COR-L47 (cell line): ENCODE measurements around the gene MT1A.

Source experiments
- DNase-seq: peaks from one replicate; lab custom pipeline; 2025; lab: John Stamatoyannopoulos, UW

The MT1A gene

DNA sequence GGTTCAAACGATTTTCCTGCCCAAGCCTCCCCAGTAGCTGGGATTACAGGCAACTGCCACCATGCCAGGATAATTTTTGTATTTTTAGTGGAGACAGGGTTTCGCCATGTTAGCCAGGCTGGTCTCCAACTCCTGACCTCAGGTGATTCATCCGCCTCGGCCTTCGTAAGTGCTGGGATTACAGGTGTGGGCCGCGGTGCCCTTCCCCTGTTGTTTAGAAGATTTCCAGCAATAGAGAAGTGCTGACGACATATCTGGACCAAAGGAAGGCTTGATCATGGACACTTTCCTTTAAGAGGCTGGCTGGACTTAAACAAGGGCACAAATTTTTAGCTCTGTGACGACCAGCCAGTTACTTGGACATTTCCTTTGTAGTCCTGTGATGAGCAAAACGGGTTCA lies 7.3 kb upstream of the MT1A start:
- no peak for DNase-seq

DNA sequence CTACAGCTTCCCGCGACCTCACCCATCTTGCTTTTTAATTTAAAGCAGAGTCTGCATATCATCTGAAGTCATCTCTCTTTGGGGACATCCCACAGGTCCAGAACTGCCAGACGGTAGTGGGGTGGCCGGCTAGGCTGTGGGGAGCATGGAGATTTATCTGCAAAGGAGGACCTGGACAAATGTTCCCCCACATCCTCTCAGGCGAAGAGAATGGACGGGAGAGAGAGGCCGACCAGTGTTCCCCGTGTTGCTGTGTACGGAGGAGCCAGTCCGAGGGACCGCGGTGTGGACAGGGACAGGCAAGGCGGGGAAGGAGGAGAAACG lies 6.7 kb upstream of the MT1A start:
- DNase-seq, result no peak

DNA sequence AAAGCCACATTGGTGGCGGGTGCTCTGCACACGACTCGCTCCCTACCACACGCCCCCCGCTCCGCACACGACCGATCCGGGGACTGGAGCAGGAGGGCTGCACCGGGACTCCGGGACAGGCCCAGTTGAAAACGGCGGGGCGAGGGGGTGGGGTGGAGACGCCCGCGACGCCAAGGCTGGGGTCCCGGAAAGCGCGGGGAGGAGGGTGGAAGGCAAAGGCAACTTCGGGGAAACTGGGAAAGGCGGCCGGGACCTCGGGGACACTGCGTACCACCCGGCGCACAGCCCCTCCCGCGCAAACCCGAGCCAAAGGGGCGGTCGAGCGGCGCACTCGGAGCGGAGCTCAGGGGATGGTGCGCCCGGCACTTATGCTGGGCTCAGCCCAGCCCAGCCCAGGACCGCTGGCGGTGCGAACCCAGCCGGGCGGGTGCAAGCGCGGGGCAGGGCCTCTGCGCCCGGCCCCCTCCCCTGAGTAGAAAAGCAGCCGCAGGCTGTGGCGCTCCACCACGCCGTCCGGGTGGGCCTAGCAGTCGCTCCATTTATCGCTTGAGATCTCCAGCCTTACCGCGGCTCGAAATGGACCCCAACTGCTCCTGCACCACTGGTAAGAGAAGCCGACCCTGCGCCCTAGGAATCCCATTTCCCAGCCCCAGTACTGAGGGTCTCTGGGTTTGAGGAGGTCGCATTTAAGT lies 6.2 kb upstream of the MT1A start, which contains the start of gene MT1M:
Gene MT1M (plus strand): TSS at position 504 of the 692 bp plus-strand sequence. CDS start 73 bp downstream, at position 577.
- no peak for DNase-seq

DNA sequence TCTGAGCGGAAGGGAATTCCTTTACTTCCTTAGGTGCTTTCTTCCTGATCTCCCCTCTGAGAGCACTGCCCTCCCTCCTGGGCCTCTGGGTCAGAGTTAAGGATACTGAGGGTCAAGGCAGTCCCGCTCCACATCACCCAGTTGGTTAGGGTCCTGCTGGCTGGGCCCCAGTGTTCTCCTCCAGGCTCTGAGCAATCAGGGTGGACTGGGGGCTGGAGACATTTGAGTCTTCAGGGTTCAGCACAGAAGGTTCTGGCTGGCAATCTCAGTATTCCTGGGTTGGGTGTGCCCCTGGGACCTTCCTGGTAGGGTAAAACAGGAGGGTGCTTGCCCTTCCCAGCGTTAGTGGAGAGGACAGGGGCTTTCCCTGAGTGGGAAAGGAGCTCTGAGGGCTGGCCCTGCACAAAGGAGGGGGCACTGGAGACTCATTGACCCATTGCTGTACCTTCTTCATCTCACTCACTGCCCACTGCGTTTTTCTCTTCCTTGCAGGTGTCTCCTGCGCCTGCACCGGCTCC lies 5.6 kb upstream of the MT1A start:
- DNase-seq, result no peak

DNA sequence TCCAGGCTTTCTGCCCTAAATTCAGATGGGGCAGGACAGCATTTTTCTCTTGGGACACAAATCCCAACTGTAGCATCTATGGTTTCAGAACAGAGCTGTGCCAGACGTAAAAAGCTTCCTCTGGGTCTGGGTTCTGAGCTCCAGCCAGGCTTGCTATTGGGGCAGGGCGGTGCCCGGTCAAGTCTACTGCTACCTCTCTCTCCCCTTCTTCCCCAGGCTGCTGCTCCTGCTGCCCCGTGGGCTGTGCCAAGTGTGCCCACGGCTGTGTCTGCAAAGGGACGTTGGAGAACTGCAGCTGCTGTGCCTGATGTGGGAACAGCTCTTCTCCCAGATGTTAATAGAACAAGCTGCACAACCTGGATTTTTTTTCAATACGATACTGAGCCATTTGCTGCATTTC lies 4.9 kb upstream of the MT1A start:
- no peak for DNase-seq

DNA sequence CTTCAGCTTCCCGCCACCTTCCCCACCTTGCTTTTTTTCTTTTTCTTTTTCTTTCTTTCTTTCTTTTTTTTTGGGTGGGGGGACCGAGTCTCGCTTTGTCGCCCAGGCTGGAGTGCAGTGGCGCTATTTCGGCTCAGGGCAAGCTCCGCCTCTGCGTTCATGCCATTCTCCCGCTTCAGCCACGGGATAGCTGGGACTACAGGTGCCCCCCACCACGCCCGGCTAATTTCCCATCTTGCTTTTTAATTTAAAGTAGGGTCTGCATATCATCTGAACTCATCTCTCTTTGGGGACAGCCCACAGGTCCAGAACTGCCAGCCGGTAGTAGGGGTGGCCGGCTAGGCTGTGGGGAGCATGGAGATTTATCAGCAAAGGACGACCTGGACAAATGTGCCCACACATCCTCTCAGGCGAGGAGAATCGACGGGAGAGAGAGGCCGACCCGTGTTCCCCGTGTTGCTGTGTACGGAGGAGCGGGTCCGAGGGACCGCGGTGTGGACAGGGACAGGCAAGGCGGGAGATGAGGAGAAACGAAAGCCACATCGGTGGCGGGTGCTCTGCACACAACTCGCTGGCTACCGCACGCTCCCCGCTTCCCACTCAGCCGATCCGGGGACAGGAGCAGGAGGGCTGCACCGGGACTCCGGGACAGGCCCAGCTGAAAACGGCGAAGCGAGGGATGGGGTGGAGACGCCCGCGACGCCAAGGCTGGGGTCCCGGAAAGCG lies 3.6 kb upstream of the MT1A start:
- no peak for DNase-seq

DNA sequence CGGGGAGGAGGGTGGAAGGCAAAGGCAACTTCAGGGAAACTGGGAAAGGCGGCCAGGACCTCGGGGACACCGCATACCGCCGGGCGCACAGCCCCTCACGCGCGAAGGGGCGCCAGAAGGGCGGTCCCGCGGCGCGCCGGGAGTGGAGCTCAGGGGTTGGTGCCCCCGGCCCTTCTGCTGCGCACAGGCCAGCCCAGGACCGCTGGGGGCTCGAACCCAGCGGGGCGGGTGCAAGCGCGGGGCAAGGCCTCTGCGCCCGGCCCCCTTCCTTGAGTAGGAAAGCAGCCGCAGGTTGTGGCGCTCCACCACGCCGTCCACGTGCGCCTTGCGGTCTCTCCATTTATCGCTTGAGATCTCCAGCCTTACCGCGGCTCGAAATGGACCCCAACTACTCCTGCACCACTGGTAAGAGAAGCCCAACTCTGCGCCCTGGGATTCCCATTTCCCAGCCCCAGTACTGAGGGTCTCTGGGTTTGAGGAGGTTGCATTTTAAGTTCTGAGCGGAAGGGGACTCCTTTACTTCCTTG lies 3.0 kb upstream of the MT1A start:
- DNase-seq, result no peak

DNA sequence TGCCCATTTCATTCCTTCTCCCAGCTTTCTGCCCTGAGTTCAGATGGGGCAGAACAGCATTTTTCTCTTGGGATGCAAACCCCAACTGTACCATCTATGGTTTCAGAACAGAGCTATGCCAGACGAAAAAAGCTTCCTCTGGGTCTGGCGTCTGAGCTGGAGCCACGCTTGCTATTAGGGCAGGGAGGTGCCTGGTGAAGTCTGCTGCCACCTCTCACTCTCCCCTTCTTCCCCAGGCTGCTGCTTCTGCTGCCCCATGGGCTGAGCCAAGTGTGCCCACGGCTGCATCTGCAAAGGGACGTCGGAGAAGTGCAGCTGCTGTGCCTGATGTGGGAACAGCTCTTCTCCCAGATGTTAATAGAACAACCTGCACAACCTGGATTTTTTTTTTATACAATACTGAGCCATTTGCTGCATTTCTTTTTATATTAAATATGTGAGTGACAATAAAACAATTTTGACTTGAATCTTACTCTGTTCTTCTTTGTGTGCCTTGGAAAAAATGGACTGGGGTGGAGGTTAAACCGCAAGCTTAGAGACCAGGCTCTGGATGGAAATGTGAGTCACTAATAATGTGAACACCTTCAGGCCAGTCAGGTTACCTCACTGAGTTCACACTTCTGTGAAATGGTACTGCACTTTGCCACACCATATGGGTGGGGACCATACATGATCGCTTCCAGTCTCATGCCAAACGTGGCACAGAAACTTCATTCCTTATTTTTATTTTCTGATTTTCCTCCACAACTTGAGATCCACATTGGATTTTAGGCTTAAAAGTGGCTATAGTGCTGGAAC lies 1.7 kb upstream of the MT1A start:
- no peak for DNase-seq

DNA sequence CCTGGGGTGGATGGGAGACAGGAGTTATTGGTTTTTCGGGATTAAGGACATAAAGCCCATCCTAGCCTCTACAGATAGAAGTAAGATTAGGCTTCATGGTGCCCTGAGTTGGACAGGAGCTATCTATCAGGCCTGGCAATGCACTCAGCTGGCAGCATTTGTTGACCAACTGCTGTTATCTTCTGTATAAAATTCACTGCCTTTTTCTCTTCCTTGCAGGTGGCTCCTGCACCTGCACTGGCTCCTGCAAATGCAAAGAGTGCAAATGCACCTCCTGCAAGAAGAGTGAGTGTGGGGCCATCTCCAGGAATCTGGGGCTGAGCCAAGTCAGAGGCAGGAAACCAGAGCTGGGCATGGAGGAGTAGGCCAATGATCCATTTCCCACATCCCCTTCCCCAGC lies 579 bp downstream of the MT1A start:
- DNase-seq, result no peak

DNA sequence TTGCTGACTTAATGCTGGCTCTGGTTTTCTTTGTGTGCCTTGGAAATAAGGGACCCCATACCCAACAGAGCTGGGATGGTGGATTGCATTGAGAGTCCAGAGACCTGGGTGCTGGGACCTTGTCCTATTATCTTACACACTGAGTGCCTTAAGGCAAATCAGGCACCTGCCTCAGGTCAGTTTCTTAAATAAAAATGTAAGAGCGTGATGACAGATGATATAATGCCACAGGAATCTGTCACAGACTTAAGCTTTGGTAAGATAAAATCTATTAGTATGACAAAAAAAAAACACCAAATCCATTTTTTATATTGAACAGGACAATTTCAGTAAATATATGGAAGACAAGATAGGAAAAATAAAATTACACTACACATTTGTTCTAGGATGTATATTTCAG lies 1.6 kb downstream of the MT1A start:
- no peak for DNase-seq

DNA sequence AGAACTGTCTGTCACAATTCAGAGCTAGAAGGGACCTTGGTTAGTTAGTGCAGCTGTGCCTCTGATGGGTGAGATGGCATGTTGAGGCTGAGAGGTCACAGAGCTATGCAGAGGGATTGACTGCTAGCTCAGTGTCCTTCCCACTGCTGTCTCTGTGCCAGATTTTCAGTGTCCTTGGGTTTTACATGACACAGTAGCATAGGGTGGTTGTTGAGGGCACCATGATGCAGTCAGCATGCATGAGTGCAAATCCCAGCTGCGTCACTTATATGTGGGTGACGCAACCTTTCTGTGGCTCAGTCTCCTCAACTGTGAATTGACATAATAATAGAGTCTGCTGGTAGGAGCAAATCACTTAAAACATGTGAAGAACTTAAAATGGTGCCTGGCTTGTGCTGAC lies 2.7 kb downstream of the MT1A start:
- DNase-seq, result no peak

DNA sequence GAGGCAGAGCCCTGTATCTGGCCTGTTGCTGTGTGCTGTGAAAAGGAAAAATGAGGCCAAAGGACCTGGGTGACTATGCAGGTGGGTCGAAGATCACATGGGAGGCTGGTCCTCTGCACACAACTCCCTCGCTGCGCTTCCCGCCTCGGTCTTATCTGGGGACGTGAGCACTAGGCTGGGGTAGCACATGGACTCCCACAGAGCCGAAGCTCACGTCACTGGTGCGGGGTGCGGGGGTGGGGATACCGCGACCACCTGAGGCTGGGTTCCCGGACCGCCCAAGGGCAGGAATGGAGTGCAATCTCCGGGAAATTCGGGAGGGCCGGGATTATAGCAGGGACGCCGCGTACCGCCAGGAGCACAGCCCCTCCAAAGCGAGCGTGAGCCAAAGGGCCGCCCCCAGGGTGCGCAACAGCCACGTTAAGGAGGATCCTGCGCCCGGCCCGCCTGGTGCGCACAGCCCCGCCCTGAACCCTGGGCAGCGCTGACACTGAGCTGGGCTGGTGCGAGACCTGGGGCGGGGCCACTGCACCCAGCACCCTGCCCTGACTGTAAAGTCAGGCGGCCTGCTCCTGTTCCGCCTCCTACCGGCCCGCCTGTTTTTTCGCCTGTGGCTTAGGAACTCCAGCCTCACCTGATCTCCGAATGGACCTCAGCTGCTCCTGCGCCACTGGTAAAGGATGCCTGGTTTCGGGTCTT lies 4.8 kb downstream of the MT1A start:
- no peak for DNase-seq

DNA sequence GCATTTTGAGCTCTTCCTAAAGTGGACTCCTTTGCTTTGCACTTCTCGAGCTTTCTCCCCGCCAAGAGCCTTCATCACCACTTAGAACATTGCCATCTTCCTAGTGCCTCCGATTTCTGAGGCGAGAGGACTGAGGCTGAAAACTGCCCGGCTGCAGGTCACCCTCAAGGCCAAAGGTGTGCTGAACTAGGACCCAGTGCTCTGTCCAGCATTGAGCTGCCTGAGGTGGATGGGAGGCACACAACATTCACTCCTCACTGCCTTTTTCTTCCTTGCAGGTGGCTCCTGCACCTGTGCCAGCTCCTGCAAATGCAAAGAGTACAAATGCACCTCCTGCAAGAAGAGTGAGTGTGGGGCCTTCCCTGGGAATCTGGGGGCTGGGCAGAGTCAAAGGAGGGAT lies 5.4 kb downstream of the MT1A start:
- no peak for DNase-seq

DNA sequence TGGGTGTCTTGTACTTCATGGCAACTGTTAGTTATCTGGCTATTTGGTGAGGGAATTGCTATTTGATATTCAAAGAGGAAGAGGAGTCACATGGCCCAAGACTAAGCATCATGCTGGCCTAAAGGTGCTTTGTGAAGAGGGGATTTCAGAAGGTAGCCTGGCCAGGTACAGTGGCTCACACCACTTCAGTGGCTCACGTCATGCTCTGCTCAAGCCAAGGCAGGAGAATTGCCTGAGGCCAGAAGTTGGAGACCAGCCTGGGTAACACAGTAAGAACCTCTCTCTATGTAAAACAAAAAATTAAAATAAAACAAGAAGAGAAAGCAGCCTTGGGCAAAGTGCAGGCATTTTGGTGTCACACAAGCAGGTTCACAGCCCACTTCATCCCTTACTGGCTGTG lies 6.8 kb downstream of the MT1A start:
- DNase-seq, result no peak

DNA sequence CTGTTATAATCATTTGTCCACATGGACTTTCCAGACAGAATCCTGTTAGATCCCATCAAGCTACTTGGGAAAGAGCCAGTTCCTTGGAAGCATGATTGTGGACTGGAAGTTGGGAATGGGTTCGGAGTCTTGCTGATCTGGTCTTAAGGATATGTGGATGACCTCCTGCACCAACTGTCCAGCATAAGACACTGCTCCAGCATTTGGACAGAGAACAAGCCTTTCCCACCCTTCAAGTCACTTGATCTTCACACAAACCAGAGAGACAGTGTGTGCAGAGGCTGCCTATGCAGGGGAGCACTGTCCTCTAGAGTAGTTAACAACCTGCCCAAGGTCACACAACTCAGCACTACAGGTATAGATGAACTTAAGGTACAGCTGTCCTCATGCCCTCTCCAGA lies 7.4 kb downstream of the MT1A start:
- no peak for DNase-seq

DNA sequence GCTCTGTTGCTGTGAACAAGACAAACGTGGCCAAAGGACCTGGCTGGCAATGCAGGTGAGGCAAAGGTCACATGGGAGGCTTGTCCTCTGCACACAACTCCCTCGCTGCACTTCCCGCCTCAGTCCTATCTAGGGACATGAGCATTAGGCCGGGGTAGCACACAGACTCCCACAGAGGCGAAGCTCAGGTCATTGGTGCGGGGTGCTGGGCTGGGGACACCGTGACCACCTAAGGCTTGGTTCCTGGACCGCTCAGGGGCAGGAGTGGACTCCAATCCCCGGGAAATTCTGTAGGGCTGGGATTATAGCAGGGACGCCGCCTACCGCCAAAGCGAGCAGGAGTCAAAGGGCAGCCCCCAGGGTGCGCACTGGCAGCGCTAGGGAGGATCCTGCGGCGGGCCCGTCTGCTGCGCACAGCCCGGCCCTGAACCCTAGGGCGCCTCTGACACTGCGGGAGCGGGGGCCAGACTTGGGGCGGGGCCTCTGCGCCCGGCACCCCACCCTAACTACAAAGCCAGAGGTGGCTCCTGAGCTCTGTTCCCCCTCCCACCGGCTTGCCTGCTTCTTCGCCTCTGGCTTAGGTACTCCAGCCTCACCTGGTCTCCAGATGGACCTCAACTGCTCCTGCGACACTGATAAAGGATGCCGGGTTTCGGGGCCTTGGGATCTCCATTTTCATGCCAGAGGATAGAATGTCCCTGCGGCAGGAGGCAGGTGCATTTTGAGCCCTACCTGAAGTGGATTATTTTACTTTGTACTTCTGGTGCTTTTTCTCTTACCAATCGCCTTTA lies 9.4 kb downstream of the MT1A start:
- no peak for DNase-seq

DNA sequence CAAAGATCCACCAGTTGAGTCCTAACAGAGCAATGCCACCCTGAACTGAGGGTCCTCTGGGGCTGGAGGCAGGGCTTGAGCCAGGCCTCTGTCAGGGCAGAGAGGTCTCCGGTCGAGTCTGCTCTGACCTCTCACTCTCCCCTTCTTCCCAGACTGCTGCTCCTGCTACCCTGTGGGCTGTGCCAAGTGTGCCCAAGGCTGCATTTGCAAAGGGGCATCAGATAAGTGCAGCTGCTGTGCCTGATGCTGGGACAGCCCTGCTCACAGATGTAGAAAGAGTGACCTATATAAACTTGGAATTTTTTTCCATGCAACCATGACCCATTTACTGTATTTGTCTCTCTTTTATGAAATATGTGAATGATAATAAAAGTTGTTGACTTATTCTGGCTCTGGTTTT lies 10.8 kb downstream of the MT1A start:
- DNase-seq, result no peak

DNA sequence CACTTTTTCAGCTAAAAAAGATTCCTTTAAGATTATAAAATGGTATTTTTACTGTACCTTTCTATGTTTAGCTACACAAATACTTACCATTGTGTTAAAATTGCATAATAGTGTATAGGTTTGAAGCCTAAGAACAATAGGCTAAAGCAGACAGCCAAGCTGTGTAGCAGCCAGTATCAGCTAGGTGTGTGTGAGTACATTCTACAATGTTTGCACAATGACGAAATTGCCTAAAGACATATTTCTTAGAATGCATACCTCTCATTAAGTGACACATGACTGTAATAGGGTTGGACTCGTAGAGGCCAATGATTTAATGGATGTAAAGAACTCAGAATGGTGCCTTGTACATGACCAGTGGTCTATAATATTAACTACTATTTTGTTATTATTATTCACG lies 11.4 kb downstream of the MT1A start:
- DNase-seq, result no peak

DNA sequence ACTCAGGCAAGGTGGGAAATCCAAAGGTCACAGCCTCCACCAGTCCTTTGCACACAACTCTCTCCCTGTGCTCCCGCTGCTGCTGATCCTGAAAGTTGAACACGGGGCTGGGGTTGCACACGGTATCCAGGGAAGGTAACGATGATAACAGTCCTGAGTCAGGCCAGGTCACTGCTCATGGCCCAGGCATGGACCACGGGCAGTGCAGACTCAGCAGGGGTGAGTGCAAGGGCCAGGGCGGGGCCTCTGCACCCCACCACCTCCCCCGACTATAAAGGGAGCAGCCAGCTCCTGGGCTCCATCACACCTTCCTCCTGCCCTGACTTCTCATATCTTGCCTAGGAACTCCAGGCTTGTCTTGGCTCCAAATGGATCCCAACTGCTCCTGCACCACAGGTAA lies 13.1 kb downstream of the MT1A start, which contains the start of gene MT1B:
Gene MT1B (plus strand): TSS at position 301 of the 400 bp plus-strand sequence. CDS start 68 bp downstream, at position 369.
- no peak for DNase-seq

DNA sequence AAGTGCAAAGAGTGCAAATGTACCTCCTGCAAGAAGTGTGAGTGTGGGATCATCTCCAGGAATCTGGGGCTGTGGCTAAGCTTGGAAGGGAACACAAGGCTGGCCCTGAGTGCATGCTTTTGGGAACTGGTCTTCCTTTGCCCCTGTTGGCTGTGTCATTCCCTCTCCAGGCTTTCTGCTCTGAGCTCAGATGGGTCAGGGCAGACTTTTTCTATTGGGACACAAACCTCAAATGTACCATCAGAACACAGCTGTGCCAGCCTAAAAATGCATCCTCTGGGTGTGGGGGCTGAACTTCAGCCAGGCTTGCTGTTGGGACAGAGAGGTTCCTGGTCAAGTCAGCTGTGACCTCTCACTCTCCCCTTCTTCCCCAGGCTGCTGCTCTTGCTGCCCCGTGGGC lies 14.1 kb downstream of the MT1A start:
- DNase-seq, result no peak

DNA sequence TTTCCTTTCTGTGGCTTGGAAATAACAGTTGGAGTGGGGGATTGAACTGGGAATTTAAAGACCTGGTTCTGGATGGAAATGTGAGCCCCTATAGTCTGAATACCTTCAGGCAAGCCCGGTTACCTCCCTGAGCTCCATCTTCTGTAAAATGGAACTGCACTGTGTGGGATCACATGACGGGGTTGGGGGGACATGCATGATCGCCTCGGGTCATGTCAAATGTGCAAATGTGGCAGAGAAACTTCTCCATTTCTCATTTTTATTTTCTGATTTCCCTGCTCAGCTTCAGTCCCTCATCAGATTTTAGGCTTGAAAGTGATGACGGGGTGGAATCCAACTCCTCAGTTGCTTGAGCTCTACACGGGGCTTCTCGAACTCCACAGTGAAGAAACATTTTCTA lies 14.8 kb downstream of the MT1A start:
- no peak for DNase-seq
